ENCODE results near the gene ALKBH5. TPM values are rescaled to one million over a fixed set of nuclear protein-coding genes. Genes with fewer than 3 reads are reported as not detected.

Gene ALKBH5
- total RNA-seq, 1 experiment from 2014 or later, result 94.5 TPM

DNA sequence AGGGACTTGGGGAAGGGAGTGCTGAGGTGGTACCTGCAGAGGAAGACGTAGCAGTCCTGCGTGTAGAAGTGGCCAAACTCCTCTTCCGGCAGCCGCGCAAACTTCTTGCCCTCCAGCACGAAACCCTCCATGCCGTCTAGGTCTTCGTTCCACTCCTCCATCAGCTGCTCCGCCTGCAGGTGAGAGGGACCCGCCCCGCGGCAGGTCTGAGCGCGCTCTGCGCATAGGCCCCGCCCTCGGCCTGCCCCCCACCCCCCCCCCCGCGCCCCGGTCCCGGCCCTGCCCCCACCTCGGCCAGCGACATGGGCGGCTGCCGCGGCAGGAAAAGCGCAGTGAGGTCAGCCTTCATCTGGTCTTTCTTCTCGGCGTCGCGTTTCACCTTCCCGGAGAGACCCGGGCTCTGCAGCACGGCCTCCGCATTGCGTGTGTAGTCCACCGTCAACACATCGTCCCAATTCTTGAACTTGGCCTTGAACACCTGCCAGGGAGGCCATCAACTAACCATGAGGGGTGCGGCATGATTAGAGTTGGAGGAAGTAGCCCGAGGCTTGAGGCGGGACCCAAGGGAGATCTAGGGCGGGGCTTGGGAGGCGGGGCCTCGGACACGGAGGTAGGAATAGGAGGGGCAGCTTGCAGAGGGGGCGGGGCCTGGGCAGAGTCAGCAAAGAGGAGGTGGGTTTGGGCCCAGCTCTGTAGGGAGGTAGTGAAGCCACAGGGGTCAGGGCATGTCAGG is 63.4 kb downstream of the ALKBH5 start:
- DNase-seq (ENCODE audit: low read depth, low spot score) (no peak), ATAC-seq (peak; percentile 66)
- no peak overlapping the region for H3K27ac ChIP-seq (ENCODE audit: low read length)
- TF ChIP-seq POLR2AphosphoS5 (IDR thresholded peaks at IDR 0.05; ENCODE audit: low read depth, low read length) (no peak), SIN3A (IDR thresholded peaks at IDR 0.05; ENCODE audit: borderline replicate concordance, insufficient read depth, low read depth, low read length) (no peak), TCF7L2 (IDR thresholded peaks at IDR 0.05; ENCODE audit: low read depth, low read length) (no peak)
- TF ChIP-seq, protein P1, sequence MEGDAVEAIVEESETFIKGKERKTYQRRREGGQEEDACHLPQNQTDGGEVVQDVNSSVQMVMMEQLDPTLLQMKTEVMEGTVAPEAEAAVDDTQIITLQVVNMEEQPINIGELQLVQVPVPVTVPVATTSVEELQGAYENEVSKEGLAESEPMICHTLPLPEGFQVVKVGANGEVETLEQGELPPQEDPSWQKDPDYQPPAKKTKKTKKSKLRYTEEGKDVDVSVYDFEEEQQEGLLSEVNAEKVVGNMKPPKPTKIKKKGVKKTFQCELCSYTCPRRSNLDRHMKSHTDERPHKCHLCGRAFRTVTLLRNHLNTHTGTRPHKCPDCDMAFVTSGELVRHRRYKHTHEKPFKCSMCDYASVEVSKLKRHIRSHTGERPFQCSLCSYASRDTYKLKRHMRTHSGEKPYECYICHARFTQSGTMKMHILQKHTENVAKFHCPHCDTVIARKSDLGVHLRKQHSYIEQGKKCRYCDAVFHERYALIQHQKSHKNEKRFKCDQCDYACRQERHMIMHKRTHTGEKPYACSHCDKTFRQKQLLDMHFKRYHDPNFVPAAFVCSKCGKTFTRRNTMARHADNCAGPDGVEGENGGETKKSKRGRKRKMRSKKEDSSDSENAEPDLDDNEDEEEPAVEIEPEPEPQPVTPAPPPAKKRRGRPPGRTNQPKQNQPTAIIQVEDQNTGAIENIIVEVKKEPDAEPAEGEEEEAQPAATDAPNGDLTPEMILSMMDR (IDR thresholded peaks at IDR 0.05), result no peak
- TF ChIP-seq, protein P2, sequence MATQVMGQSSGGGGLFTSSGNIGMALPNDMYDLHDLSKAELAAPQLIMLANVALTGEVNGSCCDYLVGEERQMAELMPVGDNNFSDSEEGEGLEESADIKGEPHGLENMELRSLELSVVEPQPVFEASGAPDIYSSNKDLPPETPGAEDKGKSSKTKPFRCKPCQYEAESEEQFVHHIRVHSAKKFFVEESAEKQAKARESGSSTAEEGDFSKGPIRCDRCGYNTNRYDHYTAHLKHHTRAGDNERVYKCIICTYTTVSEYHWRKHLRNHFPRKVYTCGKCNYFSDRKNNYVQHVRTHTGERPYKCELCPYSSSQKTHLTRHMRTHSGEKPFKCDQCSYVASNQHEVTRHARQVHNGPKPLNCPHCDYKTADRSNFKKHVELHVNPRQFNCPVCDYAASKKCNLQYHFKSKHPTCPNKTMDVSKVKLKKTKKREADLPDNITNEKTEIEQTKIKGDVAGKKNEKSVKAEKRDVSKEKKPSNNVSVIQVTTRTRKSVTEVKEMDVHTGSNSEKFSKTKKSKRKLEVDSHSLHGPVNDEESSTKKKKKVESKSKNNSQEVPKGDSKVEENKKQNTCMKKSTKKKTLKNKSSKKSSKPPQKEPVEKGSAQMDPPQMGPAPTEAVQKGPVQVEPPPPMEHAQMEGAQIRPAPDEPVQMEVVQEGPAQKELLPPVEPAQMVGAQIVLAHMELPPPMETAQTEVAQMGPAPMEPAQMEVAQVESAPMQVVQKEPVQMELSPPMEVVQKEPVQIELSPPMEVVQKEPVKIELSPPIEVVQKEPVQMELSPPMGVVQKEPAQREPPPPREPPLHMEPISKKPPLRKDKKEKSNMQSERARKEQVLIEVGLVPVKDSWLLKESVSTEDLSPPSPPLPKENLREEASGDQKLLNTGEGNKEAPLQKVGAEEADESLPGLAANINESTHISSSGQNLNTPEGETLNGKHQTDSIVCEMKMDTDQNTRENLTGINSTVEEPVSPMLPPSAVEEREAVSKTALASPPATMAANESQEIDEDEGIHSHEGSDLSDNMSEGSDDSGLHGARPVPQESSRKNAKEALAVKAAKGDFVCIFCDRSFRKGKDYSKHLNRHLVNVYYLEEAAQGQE (IDR thresholded peaks at IDR 0.05; ENCODE audit: insufficient read depth in 1 of 2, low read depth in 2 of 2, low read length in 1 of 2), result no peak
- no peaks in the 10 kb centered on the region for H3K9me3 ChIP-seq (ENCODE audit: control insufficient read depth, insufficient read depth, low read depth, low read length)
- intact Hi-C loops (cut with micrococcal nuclease; ENCODE audit: unreplicated experiment), result no loop called here
- no peaks in the 10 kb centered on the region; the same call in 1 of the 2 replicates for H3K36me3 ChIP-seq (ENCODE audit: control insufficient read depth, insufficient read depth, low read length)
- CTCF ChIA-PET, result no interaction called here
- H3K27me3 ChIP-seq (ENCODE audit: control insufficient read depth, insufficient read depth, low read length), result no peaks in the 10 kb centered on the region
- no peak overlapping the region for H3K4me3 ChIP-seq (ENCODE audit: low read depth in 2 of 2, low read length in 2 of 2)
- in situ Hi-C loops (cut with HindIII; ENCODE audit: low pct_unique_long_range_greater_than_20kb, low sequenced_read_pairs), result no loop called here
- no peaks in the 10 kb centered on the region for H3K4me1 ChIP-seq (ENCODE audit: control insufficient read depth, insufficient read depth, low read length)
- POLR2A ChIA-PET, result interaction anchor here (1.0 kb wide), 1 partner anchor 10 kb away, joined by 3 read pairs; no protein-coding TSS in a partner anchor
- BruUV-seq (replicated peaks), result no TSS peak

DNA sequence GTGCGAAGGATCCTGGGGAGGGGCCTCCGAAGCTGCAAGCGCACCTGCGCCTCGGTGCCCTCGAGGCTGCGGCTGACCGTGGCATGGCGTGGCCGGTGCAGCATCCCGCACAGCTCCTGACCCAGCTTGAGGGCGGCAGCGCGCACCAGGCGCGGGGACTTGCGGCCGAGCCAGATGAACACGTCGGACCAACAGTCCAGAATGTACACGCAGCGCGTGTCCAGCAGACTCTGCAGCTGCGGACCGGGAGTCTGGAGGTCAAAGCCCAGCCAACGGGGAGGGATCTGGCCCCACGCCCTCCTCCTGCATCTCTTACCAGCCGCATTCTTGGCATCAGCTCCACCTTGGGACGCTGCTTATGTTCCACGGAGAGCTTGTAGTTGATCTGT is 64.0 kb downstream of the ALKBH5 start:
- intact Hi-C loops (cut with micrococcal nuclease; ENCODE audit: unreplicated experiment), result no loop called here

More for the DNA sequence above, 64.0 kb downstream of the ALKBH5 start:
- Histone ChIP-seq H3K4me1 (ENCODE audit: control insufficient read depth, insufficient read depth, low read length) (no peaks in the 10 kb centered on the region), H3K27ac (ENCODE audit: low read length) (no peak overlapping the region), H3K9me3 (ENCODE audit: control insufficient read depth, insufficient read depth, low read depth, low read length) (no peaks in the 10 kb centered on the region), H3K36me3 (ENCODE audit: control insufficient read depth, insufficient read depth, low read length) (no peaks in the 10 kb centered on the region; the same call in 1 of the 2 replicates), H3K27me3 (ENCODE audit: control insufficient read depth, insufficient read depth, low read length) (no peaks in the 10 kb centered on the region), H3K4me3 (ENCODE audit: low read depth in 2 of 2, low read length in 2 of 2) (no peak overlapping the region)
- in situ Hi-C loops (cut with HindIII; ENCODE audit: low pct_unique_long_range_greater_than_20kb, low sequenced_read_pairs), result no loop called here
- ATAC-seq, result peak; percentile 7; the same call in 1 of the 2 replicates
- no peak for DNase-seq (ENCODE audit: low read depth, low spot score)
- no TSS peak for BruUV-seq (replicated peaks)
- ChIA-PET POLR2A (interaction anchor here (1.0 kb wide), 1 partner anchor 9 kb away, joined by 3 read pairs; no protein-coding TSS in a partner anchor), CTCF (no interaction called here)
- TF ChIP-seq, protein P1 (IDR thresholded peaks at IDR 0.05), result no peak
- TF ChIP-seq TCF7L2 (IDR thresholded peaks at IDR 0.05; ENCODE audit: low read depth, low read length) (no peak), POLR2AphosphoS5 (IDR thresholded peaks at IDR 0.05; ENCODE audit: low read depth, low read length) (no peak), SIN3A (IDR thresholded peaks at IDR 0.05; ENCODE audit: borderline replicate concordance, insufficient read depth, low read depth, low read length) (no peak)
- TF ChIP-seq, protein P2 (IDR thresholded peaks at IDR 0.05; ENCODE audit: insufficient read depth in 1 of 2, low read depth in 2 of 2, low read length in 1 of 2), result no peak
